ENCODE measurements around the gene ADRM1. TPM values are rescaled to one million over a fixed set of nuclear protein-coding genes. Genes with fewer than 3 reads are reported as not detected.

ADRM1 gene, protein sequence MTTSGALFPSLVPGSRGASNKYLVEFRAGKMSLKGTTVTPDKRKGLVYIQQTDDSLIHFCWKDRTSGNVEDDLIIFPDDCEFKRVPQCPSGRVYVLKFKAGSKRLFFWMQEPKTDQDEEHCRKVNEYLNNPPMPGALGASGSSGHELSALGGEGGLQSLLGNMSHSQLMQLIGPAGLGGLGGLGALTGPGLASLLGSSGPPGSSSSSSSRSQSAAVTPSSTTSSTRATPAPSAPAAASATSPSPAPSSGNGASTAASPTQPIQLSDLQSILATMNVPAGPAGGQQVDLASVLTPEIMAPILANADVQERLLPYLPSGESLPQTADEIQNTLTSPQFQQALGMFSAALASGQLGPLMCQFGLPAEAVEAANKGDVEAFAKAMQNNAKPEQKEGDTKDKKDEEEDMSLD
- 112 and 115 TPM in 2 replicates for total RNA-seq

DNA sequence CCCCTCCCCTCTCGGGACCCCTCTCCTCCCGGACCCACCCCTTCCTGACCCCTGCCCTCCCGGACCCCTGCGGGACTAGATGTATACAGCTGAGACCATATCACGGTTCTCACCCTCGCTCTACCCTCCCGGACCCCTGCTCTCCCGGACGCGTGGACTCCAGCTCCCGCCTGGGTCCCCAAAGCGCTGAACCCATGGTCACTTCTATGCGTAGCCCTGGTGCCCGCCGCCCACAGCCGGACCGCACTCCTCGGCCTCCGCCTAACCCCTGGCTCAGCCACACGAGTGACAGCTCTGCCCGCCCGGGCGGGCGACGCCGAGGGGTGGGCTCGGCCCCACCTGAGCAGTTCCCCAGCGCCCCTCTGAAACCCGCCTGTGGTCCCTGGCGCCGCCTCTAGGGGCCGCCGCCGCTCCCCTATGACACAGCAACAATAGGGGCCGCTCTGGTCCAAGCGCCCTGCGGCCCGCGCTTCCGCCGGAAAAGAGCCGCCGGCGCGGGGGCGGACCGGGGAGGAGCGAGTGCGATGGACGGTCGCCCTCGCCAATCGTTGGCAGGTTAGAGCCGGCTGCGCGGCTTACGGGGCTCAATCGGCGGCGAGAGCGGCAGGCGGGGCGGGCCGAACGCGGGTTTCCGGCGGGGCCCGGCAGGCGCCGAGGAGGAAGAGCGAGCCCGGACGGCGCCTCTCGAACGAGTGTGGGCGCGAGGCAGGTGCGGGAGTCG is at the start of gene ADRM1:
Gene ADRM1, plus strand, starts transcription at position 657 of the 721 bp plus-strand sequence. CDS start 572 bp downstream, outside the sequence.

Other genes starting within 250 kb of the ADRM1 start
- 4.8 and 8.0 TPM in 2 replicates for gene TAF4, start 237.1 kb upstream of the ADRM1 start, total RNA-seq
- 32.3 and 34.8 TPM in 2 replicates for gene LSM14B, start 180.5 kb upstream of the ADRM1 start, total RNA-seq
- 283 and 322 TPM in 2 replicates for gene PSMA7, start 159.6 kb upstream of the ADRM1 start, total RNA-seq
- 12.1 and 14.3 TPM in 2 replicates for gene SS18L1, start 159.2 kb upstream of the ADRM1 start, total RNA-seq
- 15.8 and 24.0 TPM in 2 replicates for gene MTG2, start 120.0 kb upstream of the ADRM1 start, total RNA-seq
- gene HRH3, start 82.7 kb upstream of the ADRM1 start, total RNA-seq, result not detected in 2 replicates
- 14.7 and 18.6 TPM in 2 replicates for gene OSBPL2, start 64.5 kb upstream of the ADRM1 start, total RNA-seq
- gene LAMA5, start 64.3 kb downstream of the ADRM1 start, total RNA-seq, result 33.1 and 88.8 TPM in 2 replicates
- gene RPS21, start 84.1 kb downstream of the ADRM1 start, total RNA-seq, result 347 and 816 TPM in 2 replicates
- gene CABLES2, start 104.3 kb downstream of the ADRM1 start, total RNA-seq, result 1.1 and 1.6 TPM in 2 replicates
- gene RBBP8NL, start 124.5 kb downstream of the ADRM1 start, total RNA-seq, result not detected in 2 replicates
- gene GATA5, start 173.0 kb downstream of the ADRM1 start, total RNA-seq, result not detected in 2 replicates

Data from subcutaneous preadipocyte (primary cell).